Left kidney (tissue), 8 donors: ENCODE results near the gene TCF25. TPM values are rescaled to one million over a fixed set of nuclear protein-coding genes. Genes with fewer than 3 reads are reported as not detected.
A peak's percentile ranks its signal among the peaks of the same experiment; 100 is the strongest.
"Not testable (repeated sequence)": the region's sequence is repeated elsewhere in the genome, so short reads cannot be mapped to it uniquely, and the experiment has no call there.

ENCODE experiments used
- DNase-seq: peaks from one replicate; pipeline ENCODE4 v3.0.0-alpha.2; 2013
- long read RNA-seq, 8 donors: transcript quantifications; one replicate each; lab custom pipeline, GENCODE V29; 2026
- polyA plus RNA-seq: library from polyadenylated mRNA; unstranded; fragments of 120-200 nt; gene quantifications from one replicate; pipeline ENCODE4 v1.2.1, GENCODE V29; 2013; ENCODE audit not compliant: insufficient read length

TCF25 gene, protein sequence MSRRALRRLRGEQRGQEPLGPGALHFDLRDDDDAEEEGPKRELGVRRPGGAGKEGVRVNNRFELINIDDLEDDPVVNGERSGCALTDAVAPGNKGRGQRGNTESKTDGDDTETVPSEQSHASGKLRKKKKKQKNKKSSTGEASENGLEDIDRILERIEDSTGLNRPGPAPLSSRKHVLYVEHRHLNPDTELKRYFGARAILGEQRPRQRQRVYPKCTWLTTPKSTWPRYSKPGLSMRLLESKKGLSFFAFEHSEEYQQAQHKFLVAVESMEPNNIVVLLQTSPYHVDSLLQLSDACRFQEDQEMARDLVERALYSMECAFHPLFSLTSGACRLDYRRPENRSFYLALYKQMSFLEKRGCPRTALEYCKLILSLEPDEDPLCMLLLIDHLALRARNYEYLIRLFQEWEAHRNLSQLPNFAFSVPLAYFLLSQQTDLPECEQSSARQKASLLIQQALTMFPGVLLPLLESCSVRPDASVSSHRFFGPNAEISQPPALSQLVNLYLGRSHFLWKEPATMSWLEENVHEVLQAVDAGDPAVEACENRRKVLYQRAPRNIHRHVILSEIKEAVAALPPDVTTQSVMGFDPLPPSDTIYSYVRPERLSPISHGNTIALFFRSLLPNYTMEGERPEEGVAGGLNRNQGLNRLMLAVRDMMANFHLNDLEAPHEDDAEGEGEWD
- polyA plus RNA-seq, result 168 TPM
- long read RNA-seq, donor 1, transcript TCF25-203 (2 exons, 981 nt), result minor isoform, 7 of 69 reads
- long read RNA-seq, donor 1, transcript TCF25-201 (18 exons, 2,233 nt), result major isoform, 10 of 69 reads
- long read RNA-seq, donor 1, partial matches to known transcripts, result 47 of 69 reads
- long read RNA-seq, donor 1, other reads (novel, unspliced or antisense), result 0 of 69 reads
- long read RNA-seq, donor 2, transcript TCF25-201 (18 exons, 2,233 nt), result minor isoform, 7 of 46 reads
- long read RNA-seq, donor 2, transcript TCF25-203 (2 exons, 981 nt), result major isoform, 9 of 46 reads
- long read RNA-seq, donor 2, partial matches to known transcripts, result 29 of 46 reads
- long read RNA-seq, donor 2, other reads (novel, unspliced or antisense), result 0 of 46 reads
- long read RNA-seq, donor 3, transcript TCF25-220 (2 exons, 1,535 nt), result major isoform, 8 of 66 reads
- long read RNA-seq, donor 3, partial matches to known transcripts, result 51 of 66 reads
- long read RNA-seq, donor 3, other reads (novel, unspliced or antisense), result 0 of 66 reads
- long read RNA-seq, donor 4, partial matches to known transcripts, result 16 of 18 reads
- long read RNA-seq, donor 4, other reads (novel, unspliced or antisense), result 0 of 18 reads
- long read RNA-seq, donor 5, transcript TCF25-220 (2 exons, 1,535 nt), result minor isoform, 5 of 47 reads
- long read RNA-seq, donor 5, transcript TCF25-201 (18 exons, 2,233 nt), result major isoform, 21 of 47 reads
- long read RNA-seq, donor 5, partial matches to known transcripts, result 17 of 47 reads
- long read RNA-seq, donor 5, other reads (novel, unspliced or antisense), result 0 of 47 reads
- long read RNA-seq, donor 6, transcript TCF25-201 (18 exons, 2,233 nt), result major isoform, 9 of 34 reads
- long read RNA-seq, donor 6, partial matches to known transcripts, result 20 of 34 reads
- long read RNA-seq, donor 6, other reads (novel, unspliced or antisense), result 0 of 34 reads
- long read RNA-seq, donor 7, transcript TCF25-201 (18 exons, 2,233 nt), result major isoform, 17 of 75 reads
- long read RNA-seq, donor 7, transcript TCF25-220 (2 exons, 1,535 nt), result minor isoform, 6 of 75 reads
- long read RNA-seq, donor 7, transcript TCF25-203 (2 exons, 981 nt), result minor isoform, 12 of 75 reads
- long read RNA-seq, donor 7, partial matches to known transcripts, result 35 of 75 reads
- long read RNA-seq, donor 7, other reads (novel, unspliced or antisense), result 0 of 75 reads
- long read RNA-seq, donor 8, transcript TCF25-201 (18 exons, 2,233 nt), result major isoform, 6 of 23 reads
- long read RNA-seq, donor 8, partial matches to known transcripts, result 9 of 23 reads
- long read RNA-seq, donor 8, other reads (novel, unspliced or antisense), result 0 of 23 reads

GRCh38 chr16:89873109-89873971 is at the start of gene TCF25:
Gene TCF25 (plus strand): TSS chr16:89873592. CDS start chr16:89873668, 76 bp downstream.
- DNase-seq, result peak; percentile 89

DNA sequence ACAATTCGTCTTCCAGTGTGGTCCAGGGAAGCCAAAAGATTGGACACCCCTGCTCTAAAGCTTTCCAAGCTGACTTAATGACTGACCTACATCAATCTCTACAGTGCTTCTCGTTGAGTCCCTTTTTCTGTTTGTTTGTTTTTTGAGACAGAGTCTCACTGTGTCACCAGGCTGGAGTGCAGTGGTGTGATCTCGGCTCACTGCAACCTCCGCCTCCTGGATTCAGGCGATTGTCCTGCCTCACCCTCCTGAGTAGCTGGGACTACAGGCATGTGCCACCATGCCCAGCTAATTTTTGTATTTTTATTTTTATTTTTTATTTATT is 49.6 kb upstream of the TCF25 start:
- not testable (repeated sequence) for DNase-seq

- DNase-seq, result no peak
Observed at GRCh38 chr16:89826531-89827382, 46.6 kb upstream of the TCF25 start.

DNA sequence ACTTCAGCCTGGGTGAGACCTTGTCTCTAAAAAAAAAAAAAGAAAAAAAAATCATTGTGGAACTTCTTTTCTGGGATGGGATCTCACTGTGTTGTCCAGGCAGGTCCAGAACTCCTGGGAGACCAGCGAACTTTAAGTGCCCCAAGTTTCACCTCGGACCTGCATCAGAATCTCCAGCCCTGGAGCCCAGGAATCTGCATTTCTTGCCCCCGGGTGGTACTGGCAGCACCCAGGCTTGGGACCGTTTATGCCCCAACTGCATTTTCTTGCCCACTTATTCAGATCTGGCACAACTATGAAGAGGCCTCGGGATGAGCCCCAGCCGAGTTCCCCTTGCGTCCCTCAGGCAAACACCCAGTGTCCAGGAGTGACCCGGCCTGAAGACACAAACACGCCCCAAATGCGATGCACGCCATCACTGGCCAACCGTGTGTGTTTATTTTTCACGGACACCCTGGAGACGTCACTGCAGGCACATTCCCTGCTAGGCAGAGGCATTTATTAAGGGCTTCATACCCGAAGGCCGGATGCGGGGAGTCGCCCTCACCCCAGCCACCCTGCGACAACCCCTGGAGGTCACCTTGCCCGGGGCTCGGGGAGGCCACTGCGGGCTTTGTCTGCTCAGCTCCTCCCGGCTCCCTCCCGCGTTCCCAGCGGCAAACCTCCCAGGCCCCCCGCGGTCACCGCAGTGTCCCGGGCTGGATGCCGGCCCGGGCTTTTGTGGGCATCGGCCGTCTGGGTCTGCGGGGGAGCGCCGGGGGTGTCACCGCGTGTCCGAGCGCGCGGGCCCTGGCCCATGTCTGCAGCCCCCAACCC is 45.8 kb upstream of the TCF25 start:
- DNase-seq, result no peak

DNA sequence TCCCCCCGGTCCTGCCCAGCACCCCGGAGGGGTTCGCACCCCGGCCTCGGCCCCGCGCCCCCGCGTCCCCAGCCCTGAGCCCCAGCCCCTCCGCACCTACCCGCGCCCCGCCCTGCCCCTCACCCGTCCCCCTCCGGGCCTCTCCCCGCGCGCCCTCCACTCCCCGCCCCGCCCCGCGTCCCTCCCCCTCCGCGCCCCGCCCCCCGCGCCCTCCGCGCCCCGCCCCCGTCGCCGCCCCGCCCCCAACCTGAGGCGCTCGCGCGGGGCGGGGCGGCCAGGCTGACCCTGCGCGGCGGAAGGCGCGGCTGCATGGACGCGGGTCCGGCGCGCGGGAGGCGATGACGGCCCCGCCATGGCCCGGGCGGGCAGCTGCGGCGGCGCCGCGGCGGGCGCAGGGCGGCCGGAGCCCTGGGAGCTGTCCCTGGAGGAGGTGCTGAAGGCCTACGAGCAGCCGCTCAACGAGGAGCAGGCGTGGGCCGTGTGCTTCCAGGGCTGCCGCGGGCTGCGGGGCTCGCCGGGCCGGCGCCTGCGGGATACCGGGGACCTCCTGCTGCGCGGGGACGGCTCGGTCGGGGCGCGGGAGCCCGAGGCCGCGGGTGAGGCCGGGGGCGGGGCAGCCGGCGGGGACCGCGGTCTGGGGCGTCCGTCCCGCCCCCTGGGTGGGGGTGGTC is 45.1 kb upstream of the TCF25 start, which contains the start of gene SPIRE2:
SPIRE2 (plus strand) TSS at position 277 of the 671 bp plus-strand sequence; CDS start at position 353, 76 bp downstream.
- peak; percentile 83 for DNase-seq

GRCh38 chr16:89828870-89829629 is 44.3 kb upstream of the TCF25 start:
- no peak for DNase-seq

GRCh38 chr16:89829630-89830437 is 43.6 kb upstream of the TCF25 start:
- no peak for DNase-seq

DNA sequence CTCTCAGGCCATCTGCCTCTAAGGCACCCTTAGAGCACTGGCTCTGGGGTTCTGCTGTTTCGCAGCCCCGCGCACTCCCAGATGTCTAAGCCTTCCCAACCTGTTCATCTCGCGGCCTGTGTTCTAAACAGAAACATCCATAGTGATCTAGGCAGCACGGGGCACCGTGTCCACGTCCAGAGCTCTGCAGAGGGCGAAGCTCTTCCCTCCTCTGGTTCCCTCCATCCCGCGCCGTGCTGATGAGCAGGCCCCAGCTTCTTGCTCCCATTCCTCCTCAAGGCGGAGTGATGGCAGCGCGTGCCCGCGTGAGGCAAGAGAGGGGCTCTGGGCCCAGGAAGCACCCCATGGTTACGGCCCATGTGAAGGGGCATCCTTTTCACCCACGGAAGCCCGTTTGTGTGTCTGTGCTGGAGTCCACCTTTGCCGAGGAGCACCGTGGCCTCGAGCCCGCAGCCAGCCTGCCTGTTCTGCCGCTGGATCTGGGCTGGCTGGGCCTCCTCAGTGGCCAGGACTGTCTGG is 41.5 kb upstream of the TCF25 start:
- DNase-seq, result no peak

GRCh38 chr16:89833664-89834363 is 39.6 kb upstream of the TCF25 start:
- not testable (repeated sequence) for DNase-seq

- not testable (repeated sequence) for DNase-seq
Observed at GRCh38 chr16:89834813-89835363, 38.5 kb upstream of the TCF25 start.

DNA sequence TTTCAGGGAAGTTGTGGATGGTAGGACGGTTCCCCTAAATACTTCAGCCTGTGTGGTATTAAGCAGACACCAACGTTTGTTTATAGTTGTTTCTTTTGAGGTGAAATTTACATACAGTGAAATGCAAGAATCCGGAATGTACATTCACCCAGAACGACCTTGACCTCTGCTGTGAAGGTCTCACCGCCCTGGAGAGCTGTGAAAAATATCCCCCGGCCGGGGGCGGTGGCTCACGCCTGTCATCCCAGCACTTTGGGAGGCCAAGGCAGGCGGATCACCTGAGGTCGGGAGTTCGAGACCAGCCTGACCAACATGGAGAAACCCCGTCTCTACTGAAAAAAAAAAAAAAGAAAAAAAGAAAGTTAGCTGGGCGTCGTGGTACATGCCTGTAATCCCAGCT is 36.9 kb upstream of the TCF25 start:
- DNase-seq, result not testable (repeated sequence)

- no peak for DNase-seq
Observed at GRCh38 chr16:89837014-89837546, 36.3 kb upstream of the TCF25 start.

- no peak for DNase-seq
Observed at GRCh38 chr16:89841275-89841674, 32.1 kb upstream of the TCF25 start.
